Psoas muscle (tissue), 8 donors: ENCODE data around the gene IL17C. TPM values are rescaled to one million over a fixed set of nuclear protein-coding genes. Genes with fewer than 3 reads are reported as not detected.

Source experiments
- ATAC-seq, 4 donors: fragments of 200-7000 bp; cut with Tn5 transposase; one replicate each; pipeline ENCODE4 v1.9.1; 2020; ENCODE audit warnings: moderate library complexity in 3 of 4, mild to moderate bottlenecking in 2 of 4
- DNase-seq, 2 donors: peaks; one replicate each; pipeline ENCODE4 v3.0.0-alpha.2; 2020
- H3K27ac ChIP-seq: fragments of 200-600 bp; one replicate; pipeline ENCODE4 v1.8.0; 2022
- H3K27me3 ChIP-seq, 3 donors: fragments of 200-600 bp in 1 of 3; one replicate each; pipeline versions ENCODE4 v1.6.1 to v1.8.0; 2013 to 2022; ENCODE audit warnings: low read length in 2 of 3, mild to moderate bottlenecking in 2 of 3, moderate library complexity in 1 of 3; ENCODE audit not compliant: insufficient read depth in 3 of 3
- H3K36me3 ChIP-seq, 2 donors: fragments of 200-600 bp in 1 of 2; one replicate each; pipeline versions ENCODE4 v1.6.1 to v1.8.0; 2013 to 2022; ENCODE audit warnings: low read depth in 1 of 2, mild to moderate bottlenecking in 1 of 2, moderate library complexity in 1 of 2; ENCODE audit not compliant: insufficient read depth in 1 of 2
- H3K4me1 ChIP-seq: fragments of 200-600 bp; one replicate; pipeline ENCODE4 v1.8.0; 2022
- H3K4me3 ChIP-seq: fragments of 200-600 bp; one replicate; pipeline ENCODE4 v1.8.0; 2022; ENCODE audit warnings: mild to moderate bottlenecking
- H3K9me3 ChIP-seq: fragments of 200-600 bp; one replicate; pipeline ENCODE4 v1.8.0; 2022
- CTCF ChIP-seq: fragments of 200-600 bp; IDR thresholded peaks from one replicate; pipeline ENCODE4 v1.8.0; 2022; ENCODE audit warnings: antibody characterized with exemption
- WGBS, 3 donors: extraction: QIAGEN DNeasy Blood & Tissue Kit; methylation state at CpG; one replicate each; pipeline versions ENCODE4 v1.1.6 to v1.1.7; 2013; 5-methylcytosine and 5-hydroxymethylcytosine counted together
- intact Hi-C, 2 donors: fragments of 100-400 bp; cut with DNase I; formaldehyde crosslinking; loops; one replicate each; pipeline versions ENCODE4 v1.11.0 to v1.14.2; 2022
- polyA plus RNA-seq, 3 donors: library from polyadenylated mRNA; stranded (reverse); fragments of 200-250 nt; gene quantifications; one replicate each; pipeline ENCODE4 v1.2.3, GENCODE V29; 2013
- total RNA-seq, 4 donors: library from RNA; stranded (reverse); fragmentation: NEBNext Ultra II Directional in 2 of 4; extraction: Animal tissue kit (Norgen Biotek cat#: 25700) in 2 of 4; gene quantifications; one replicate each; pipeline versions ENCODE4 v1.2.1 to v1.2.4, GENCODE V29; 2021 to 2023
- donor health status: healthy with polysubstance abuse.
- donor health status: DM: no; HTN: no; CAD: no; lungs with moderate emphysema.
- donor health status: Bipolar disorder and iron deficiency.
- donor health status: healthy.
- donor health status: DM: yes; HTN: yes; CAD: no.
- donor health status: DM: no; HTN: no; CAD: no.
- donor health status: DM: no; HTN: no; CAD: no.
- donor health status: DM: yes; HTN: yes; CAD: no.

Gene IL17C
- total and polyA plus RNA-seq, 7 donors = not detected

- Histone ChIP-seq H3K36me3 (no peaks in the 10 kb centered on the region), H3K4me3 (no peak overlapping the region), H3K4me1 (peaks cover 40% of the 10 kb centered on the region), H3K27ac (no peak overlapping the region), H3K27me3 (peaks cover 0 to 4% (median 0%) of the 10 kb centered on the region in 3 donors), H3K9me3 (no peaks in the 10 kb centered on the region)
- TF ChIP-seq CTCF = no peak
- ATAC-seq (no peak), DNase-seq (no peak)
- 85 to 94% (median 86%) methylated on average over 5 of the region's 5 CpGs for WGBS, 3 donors
- intact Hi-C loops = no loop called here
Measured at GRCh38 chr16:88680554-88681083, 42.2 kb downstream of the IL17C start.

- H3K27me3 ChIP-seq = peaks cover 0 to 4% (median 0%) of the 10 kb centered on the region in 3 donors
- peak in 1 of 2 donors; percentile 70 for DNase-seq
- WGBS, 3 donors = 55 to 62% (median 59%) methylated on average over 31 of the region's 31 CpGs
Measured at GRCh38 chr16:88681084-88681680, 42.8 kb downstream of the IL17C start.

GRCh38 chr16:88681709-88682451, 43.5 kb downstream of the IL17C start:
- Histone ChIP-seq H3K4me1 (peaks cover 35% of the 10 kb centered on the region), H3K9me3 (no peaks in the 10 kb centered on the region), H3K36me3 (no peaks in the 10 kb centered on the region), H3K27ac (peak overlapping the region; percentile 27), H3K27me3 (peaks cover 0 to 4% (median 0%) of the 10 kb centered on the region in 3 donors), H3K4me3 (no peak overlapping the region)
- TF ChIP-seq CTCF = no peak
- DNase-seq (peak in 1 of 2 donors; percentile 65), ATAC-seq (no peak)
- 43 to 58% (median 48%) methylated on average over 20 to 21 of the region's 21 CpGs for WGBS, 3 donors
- intact Hi-C loops = no loop called here

More at GRCh38 chr16:88681084-88681680, 42.8 kb downstream of the IL17C start:
- Histone ChIP-seq H3K4me3 (no peak overlapping the region), H3K27ac (no peak overlapping the region), H3K9me3 (no peaks in the 10 kb centered on the region), H3K36me3 (no peaks in the 10 kb centered on the region), H3K4me1 (peaks cover 38% of the 10 kb centered on the region)
- intact Hi-C loops = no loop called here
- peak; percentile 46 for TF ChIP-seq CTCF
- peak; percentile 26 to 44 (median 30) for ATAC-seq

- peak overlapping the region; percentile 79 for H3K27ac ChIP-seq
- DNase-seq (peak in 1 of 2 donors; percentile 44), ATAC-seq (no peak)
- peak overlapping the region; percentile 86 for H3K4me3 ChIP-seq
- no peaks in the 10 kb centered on the region for H3K27me3 ChIP-seq
- TF ChIP-seq CTCF = no peak
- H3K9me3 ChIP-seq = no peaks in the 10 kb centered on the region
- no peaks in the 10 kb centered on the region for H3K36me3 ChIP-seq
- 42 to 64% (median 50%) methylated on average over 15 of the region's 15 CpGs for WGBS, 3 donors
- peaks cover 42% of the 10 kb centered on the region for H3K4me1 ChIP-seq
- intact Hi-C loops = no loop called here
Measured at GRCh38 chr16:88684569-88685155, 46.3 kb downstream of the IL17C start.
